DMS153 treated with DMSO at 0.1 percent for 48 hours (cell line): Measurements from ENCODE around the gene LGALS3BP.
"Not testable (repeated sequence)": the region's sequence is repeated elsewhere in the genome, so short reads cannot be mapped to it uniquely, and the experiment has no call there.

ENCODE experiments used
- DNase-seq: peaks from one replicate; lab custom pipeline; 2025; ENCODE audit not compliant: unreplicated experiment; lab: John Stamatoyannopoulos, UW

LGALS3BP gene

GRCh38 chr17:78979780-78980623, at the start of gene LGALS3BP:
LGALS3BP (minus strand) TSS chr17:78979923; CDS start chr17:78977191, 2,732 bp downstream.
- DNase-seq: peak; percentile 93

GRCh38 chr17:79028496-79029326, 49.0 kb upstream of the LGALS3BP start:
- DNase-seq: no peak

- no peak for DNase-seq
These were observed 48.3 kb upstream of the LGALS3BP start for GRCh38 chr17:79027925-79028491.

- no peak for DNase-seq
These were observed 47.7 kb upstream of the LGALS3BP start for GRCh38 chr17:79027274-79027924.

- DNase-seq: peak; percentile 69
These were observed 46.9 kb upstream of the LGALS3BP start for GRCh38 chr17:79026376-79027273.

- peak; percentile 56 for DNase-seq
These were observed 45.4 kb upstream of the LGALS3BP start for GRCh38 chr17:79024901-79025737.

- no peak for DNase-seq
These were observed 44.4 kb upstream of the LGALS3BP start, which contains the start of gene C1QTNF1 for GRCh38 chr17:79023886-79024771. C1QTNF1 (plus strand) TSS chr17:79024169; CDS start chr17:79043969, 19,800 bp downstream.

- no peak for DNase-seq
These were observed 43.5 kb upstream of the LGALS3BP start for GRCh38 chr17:79023180-79023705.

- DNase-seq: no peak
These were observed 42.8 kb upstream of the LGALS3BP start for GRCh38 chr17:79022507-79022991.

GRCh38 chr17:79021929-79022328, 42.2 kb upstream of the LGALS3BP start:
- DNase-seq: not testable (repeated sequence)

- no peak for DNase-seq
These were observed 41.0 kb upstream of the LGALS3BP start for GRCh38 chr17:79020631-79021301.

- peak; percentile 69 for DNase-seq
These were observed 40.2 kb upstream of the LGALS3BP start for GRCh38 chr17:79019632-79020584.

- DNase-seq: no peak
These were observed 39.5 kb upstream of the LGALS3BP start for GRCh38 chr17:79019261-79019631.

GRCh38 chr17:79018370-79018695, 38.6 kb upstream of the LGALS3BP start:
- DNase-seq: no peak

GRCh38 chr17:79017546-79018369, 38.0 kb upstream of the LGALS3BP start:
- DNase-seq: no peak
